H9 (cell line): ENCODE data around the gene VARS1. TPM values are rescaled to one million over a fixed set of nuclear protein-coding genes. Genes with fewer than 3 reads are reported as not detected.

Source experiments
- DNase-seq: peaks from one replicate; pipeline ENCODE4 v3.0.0-alpha.2; 2017
- H2AFZ ChIP-seq: one replicate; pipeline ENCODE4 v1.6.1; 2013; ENCODE audit warnings: mild to moderate bottlenecking, low read length, control low read depth, moderate library complexity
- H2AK5ac ChIP-seq: 2 replicates; pipeline ENCODE4 v1.6.1; 2013; ENCODE audit warnings: low read length, control low read depth, mixed read lengths; ENCODE audit not compliant: insufficient read length
- H2BK120ac ChIP-seq: one replicate; pipeline ENCODE4 v1.6.1; 2013; ENCODE audit warnings: low read depth, mild to moderate bottlenecking, low read length, control low read depth, inconsistent platforms; ENCODE audit not compliant: poor library complexity, severe bottlenecking
- H2BK12ac ChIP-seq: 2 replicates; pipeline ENCODE4 v1.6.1; 2013; ENCODE audit warnings: low read length, control low read depth, mixed read lengths, low read depth; ENCODE audit not compliant: insufficient read length
- H2BK15ac ChIP-seq: 2 replicates; pipeline ENCODE4 v1.6.1; 2013; ENCODE audit warnings: low read depth, low read length, control low read depth
- H2BK20ac ChIP-seq: one replicate; pipeline ENCODE4 v1.6.1; 2013; ENCODE audit warnings: low read depth, mild to moderate bottlenecking, low read length, control low read depth, inconsistent platforms; ENCODE audit not compliant: poor library complexity, severe bottlenecking
- H2BK5ac ChIP-seq: 2 replicates; pipeline ENCODE4 v1.6.1; 2013; ENCODE audit warnings: low read length, control low read depth, mixed read lengths; ENCODE audit not compliant: insufficient read length
- H3K14ac ChIP-seq: 2 replicates; pipeline ENCODE4 v1.6.1; 2013; ENCODE audit warnings: low read length, control low read depth; ENCODE audit not compliant: insufficient read depth
- H3K18ac ChIP-seq: 2 replicates; pipeline ENCODE4 v1.6.1; 2013; ENCODE audit warnings: low read depth, mild to moderate bottlenecking, mixed read lengths, low read length, control low read depth; ENCODE audit not compliant: insufficient read length
- H3K23ac ChIP-seq: 2 replicates; pipeline ENCODE4 v1.6.1; 2013; ENCODE audit warnings: low read length, control low read depth, mixed read lengths, low read depth; ENCODE audit not compliant: insufficient read length
- H3K23me2 ChIP-seq: 2 replicates; pipeline ENCODE4 v1.6.1; 2013; ENCODE audit warnings: low read depth, mild to moderate bottlenecking, mixed read lengths, low read length, control low read depth; ENCODE audit not compliant: insufficient read length, poor library complexity, severe bottlenecking
- H3K27ac ChIP-seq: 2 replicates; pipeline ENCODE4 v1.5.1; 2013; ENCODE audit warnings: low read length, control low read depth, mixed read lengths, low read depth; ENCODE audit not compliant: insufficient read length
- H3K27me3 ChIP-seq: 2 replicates; pipeline ENCODE4 v1.6.1; 2013; ENCODE audit warnings: low read length, control low read depth, inconsistent platforms; ENCODE audit not compliant: insufficient read depth
- H3K4ac ChIP-seq: 2 replicates; pipeline ENCODE4 v1.6.1; 2013; ENCODE audit warnings: low read depth, mild to moderate bottlenecking, control low read depth, inconsistent platforms, low read length, moderate library complexity
- H3K4me1 ChIP-seq: 2 replicates; pipeline ENCODE4 v1.6.1; 2013; ENCODE audit warnings: low read length, control low read depth, inconsistent platforms; ENCODE audit not compliant: insufficient read depth
- H3K4me2 ChIP-seq: 2 replicates; pipeline ENCODE4 v1.6.1; 2013; ENCODE audit warnings: low read length, control low read depth, mixed read lengths; ENCODE audit not compliant: insufficient read length, insufficient read depth
- H3K56ac ChIP-seq: 2 replicates; pipeline ENCODE4 v1.6.1; 2013; ENCODE audit warnings: low read depth, mild to moderate bottlenecking, mixed read lengths, low read length, control low read depth; ENCODE audit not compliant: insufficient read length
- H3K79me1 ChIP-seq: 2 replicates; pipeline ENCODE4 v1.6.1; 2013; ENCODE audit warnings: low read depth, mild to moderate bottlenecking, moderate library complexity, low read length, control low read depth, inconsistent platforms; ENCODE audit not compliant: insufficient read depth, poor library complexity, severe bottlenecking
- H3K79me2 ChIP-seq: 2 replicates; pipeline ENCODE4 v1.6.1; 2013; ENCODE audit warnings: low read length, control low read depth, inconsistent platforms; ENCODE audit not compliant: insufficient read depth
- H3K9ac ChIP-seq: 2 replicates; pipeline ENCODE4 v1.6.1; 2013; ENCODE audit warnings: low read length, control low read depth, mixed read lengths; ENCODE audit not compliant: insufficient read length; ENCODE audit errors: extremely low read depth
- H3K9me3 ChIP-seq: one replicate; pipeline ENCODE4 v1.6.1; 2013; ENCODE audit warnings: low read depth, low read length, inconsistent platforms; ENCODE audit not compliant: control insufficient read depth
- H3T11ph ChIP-seq: one replicate; pipeline ENCODE4 v1.6.1; 2013; ENCODE audit warnings: mild to moderate bottlenecking, low read length, control low read depth, inconsistent platforms
- H4K20me1 ChIP-seq: one replicate; pipeline ENCODE4 v1.6.1; 2013; ENCODE audit not compliant: control insufficient read depth, insufficient read length, insufficient read depth
- H4K5ac ChIP-seq: 2 replicates; pipeline ENCODE4 v1.6.1; 2013; ENCODE audit warnings: low read depth, mild to moderate bottlenecking, mixed read lengths, low read length, control low read depth; ENCODE audit not compliant: insufficient read length
- H4K8ac ChIP-seq: replicated peaks from 2 replicates; pipeline ENCODE4 v1.6.1; 2013; ENCODE audit warnings: low read length, control low read depth, mixed read lengths, low read depth; ENCODE audit not compliant: insufficient read length
- H4K91ac ChIP-seq: 2 replicates; pipeline ENCODE4 v1.6.1; 2013; ENCODE audit warnings: low read depth, mild to moderate bottlenecking, moderate library complexity, mixed read lengths, low read length, control low read depth; ENCODE audit not compliant: insufficient read length
- H3K27ac Mint-ChIP-seq, 3 experiments: 2 replicates in 2 of 3; 3 replicates in 1 of 3; pipeline ENCODE4 v1.8.0; 2020 to 2021; ENCODE audit warnings: mixed read lengths in 3 of 3, mild to moderate bottlenecking in 1 of 3, moderate library complexity in 1 of 3
- H3K27me3 Mint-ChIP-seq: 2 replicates; pipeline ENCODE4 v1.8.0; 2021; ENCODE audit warnings: low read depth, mild to moderate bottlenecking, moderate library complexity, mixed read lengths
- H3K36me3 Mint-ChIP-seq, 3 experiments: 2 replicates in 2 of 3; 3 replicates in 1 of 3; pipeline ENCODE4 v1.8.0; 2020 to 2021; ENCODE audit warnings: low read depth in 3 of 3, mixed read lengths in 3 of 3; ENCODE audit not compliant: insufficient read depth in 1 of 3
- H3K4me1 Mint-ChIP-seq, 2 experiments: 2 replicates each; pipeline ENCODE4 v1.8.0; 2020; ENCODE audit warnings: mixed read lengths in 2 of 2
- H3K4me3 Mint-ChIP-seq, 2 experiments: 2 replicates in 1 of 2; 3 replicates in 1 of 2; pipeline ENCODE4 v1.8.0; 2020 to 2021; ENCODE audit warnings: mild to moderate bottlenecking in 2 of 2, mixed read lengths in 2 of 2, moderate library complexity in 1 of 2
- H3K9me3 Mint-ChIP-seq, 2 experiments: 2 replicates in 1 of 2; 3 replicates in 1 of 2; pipeline ENCODE4 v1.8.0; 2020; ENCODE audit warnings: mild to moderate bottlenecking in 2 of 2, mixed read lengths in 2 of 2, moderate library complexity in 1 of 2
- CTCF ChIP-seq: fragments of 200-600 bp; sonication (generic); conservative IDR thresholded peaks from 3 replicates; pipeline ENCODE4 v1.8.0; 2021; ENCODE audit warnings: antibody characterized with exemption, mild to moderate bottlenecking
- WGBS: extraction: QIAGEN DNeasy Blood & Tissue Kit; methylation state at CpG from one replicate; pipeline ENCODE4 v1.1.7; 2013; ENCODE audit warnings: missing lambda C conversion rate, low lambda C conversion rate, mixed read lengths; ENCODE audit not compliant: insufficient read length; ENCODE audit errors: extremely low coverage; 5-methylcytosine and 5-hydroxymethylcytosine counted together
- total RNA-seq: library from RNA; stranded (reverse); gene quantifications from 2 replicates; pipeline ENCODE4 v1.2.1, GENCODE V29; 2021

The VARS1 gene
- total RNA-seq, 1 experiment from 2014 or later: 154 TPM

GRCh38 chr6:31750411-31751022 lies 45.0 kb downstream of the VARS1 start:
- no peak overlapping the region for H3K4me3 Mint-ChIP-seq
- Histone ChIP-seq H3K79me1 (no peaks in the 10 kb centered on the region), H4K20me1 (no peaks in the 10 kb centered on the region), H3K56ac (no peak overlapping the region), H3K9ac (no peak overlapping the region), H3K9me3 (no peaks in the 10 kb centered on the region), H2BK120ac (no peak overlapping the region), H2AFZ (no peak overlapping the region), H2BK12ac (no peak overlapping the region), H3K18ac (no peak overlapping the region), H3T11ph (no peak overlapping the region), H4K8ac (no peak overlapping the region), H2BK20ac (no peak overlapping the region), H3K23ac (no peak overlapping the region), H3K23me2 (no peaks in the 10 kb centered on the region), H3K4me2 (no peak overlapping the region), H2AK5ac (no peak overlapping the region), H3K4ac (no peak overlapping the region), H2BK15ac (no peak overlapping the region), H4K91ac (no peak overlapping the region), H3K79me2 (no peaks in the 10 kb centered on the region), H3K27me3 (no peaks in the 10 kb centered on the region), H3K14ac (no peak overlapping the region), H3K27ac (no peak overlapping the region), H2BK5ac (no peak overlapping the region), H4K5ac (no peak overlapping the region), H3K4me1 (no peaks in the 10 kb centered on the region)
- H3K27ac Mint-ChIP-seq: no peak overlapping the region
- no peaks in the 10 kb centered on the region for H3K9me3 Mint-ChIP-seq
- no peaks in the 10 kb centered on the region for H3K27me3 Mint-ChIP-seq
- DNase-seq: no peak
- no peak for TF ChIP-seq CTCF
- WGBS: no CpG with 5 or more reads among the region's 7 CpGs
- H3K4me1 Mint-ChIP-seq: no peaks in the 10 kb centered on the region
- H3K36me3 Mint-ChIP-seq: peaks cover 6 to 24% (median 15%) of the 10 kb centered on the region in 3 experiments; a peak in 6 of 7 replicates
